DMS53 treated with DMSO at 0.1 percent for 48 hours (cell line): ENCODE results near the gene ARHGEF1.
A peak's percentile ranks its signal among the peaks of the same experiment; 100 is the strongest.
"Not testable (repeated sequence)": the region's sequence is repeated elsewhere in the genome, so short reads cannot be mapped to it uniquely, and the experiment has no call there.

ENCODE experiments used
- DNase-seq: peaks from one replicate; lab custom pipeline; 2025; ENCODE audit not compliant: unreplicated experiment; lab: John Stamatoyannopoulos, UW

ARHGEF1 gene

GRCh38 chr19:41862445-41862986 is 20.5 kb upstream of the ARHGEF1 start:
- DNase-seq, result no peak

- no peak for DNase-seq
These were observed 19.6 kb upstream of the ARHGEF1 start for GRCh38 chr19:41863209-41863931.

- DNase-seq, result no peak
These were observed 18.6 kb upstream of the ARHGEF1 start for GRCh38 chr19:41864374-41864773.

GRCh38 chr19:41866284-41866683 is 16.7 kb upstream of the ARHGEF1 start:
- DNase-seq, result no peak

- no peak for DNase-seq
These were observed 14.6 kb upstream of the ARHGEF1 start for GRCh38 chr19:41868120-41868988.

- no peak for DNase-seq
These were observed 14.0 kb upstream of the ARHGEF1 start for GRCh38 chr19:41868989-41869300.

GRCh38 chr19:41869374-41869955 is 13.5 kb upstream of the ARHGEF1 start:
- no peak for DNase-seq

GRCh38 chr19:41870401-41870873 is 12.5 kb upstream of the ARHGEF1 start:
- no peak for DNase-seq

- DNase-seq, result no peak
These were observed 11.2 kb upstream of the ARHGEF1 start for GRCh38 chr19:41871573-41872383.

- no peak for DNase-seq
These were observed 10.6 kb upstream of the ARHGEF1 start for GRCh38 chr19:41872384-41872774.

GRCh38 chr19:41872775-41873647 is 10.0 kb upstream of the ARHGEF1 start:
- DNase-seq, result peak; percentile 84

GRCh38 chr19:41875973-41876372 is 7.0 kb upstream of the ARHGEF1 start:
- DNase-seq, result not testable (repeated sequence)

GRCh38 chr19:41876847-41877832 is 5.8 kb upstream of the ARHGEF1 start, which contains the start of gene CD79A:
Gene CD79A, plus strand, starts transcription at chr19:41877279. Its CDS starts 26 bp downstream, at chr19:41877305.
- DNase-seq, result no peak

GRCh38 chr19:41877916-41878905 is 4.8 kb upstream of the ARHGEF1 start:
- no peak for DNase-seq

GRCh38 chr19:41879080-41879479 is 3.9 kb upstream of the ARHGEF1 start:
- DNase-seq, result no peak

- DNase-seq, result no peak
These were observed 3.2 kb upstream of the ARHGEF1 start for GRCh38 chr19:41879670-41880328.

GRCh38 chr19:41880329-41880708 is 2.7 kb upstream of the ARHGEF1 start:
- no peak for DNase-seq
